Renal pelvis (tissue), 4 donors: ENCODE measurements around the gene CACNA2D1. TPM values are rescaled to one million over a fixed set of nuclear protein-coding genes. Genes with fewer than 3 reads are reported as not detected.
"Not testable (repeated sequence)": the region's sequence is repeated elsewhere in the genome, so short reads cannot be mapped to it uniquely, and the experiment has no call there.

Source experiments
- DNase-seq: peaks from one replicate; pipeline ENCODE4 v3.0.0-alpha.2; 2013
- polyA plus RNA-seq, 3 donors: library from polyadenylated mRNA; unstranded; fragments of 120-200 nt; gene quantifications; one replicate each; pipeline ENCODE4 v1.2.1, GENCODE V29; 2013; ENCODE audit not compliant: insufficient read length in 3 of 3

Gene CACNA2D1
- polyA plus RNA-seq, 3 donors = 24.1 to 30.7 (median 27.3) TPM

DNA sequence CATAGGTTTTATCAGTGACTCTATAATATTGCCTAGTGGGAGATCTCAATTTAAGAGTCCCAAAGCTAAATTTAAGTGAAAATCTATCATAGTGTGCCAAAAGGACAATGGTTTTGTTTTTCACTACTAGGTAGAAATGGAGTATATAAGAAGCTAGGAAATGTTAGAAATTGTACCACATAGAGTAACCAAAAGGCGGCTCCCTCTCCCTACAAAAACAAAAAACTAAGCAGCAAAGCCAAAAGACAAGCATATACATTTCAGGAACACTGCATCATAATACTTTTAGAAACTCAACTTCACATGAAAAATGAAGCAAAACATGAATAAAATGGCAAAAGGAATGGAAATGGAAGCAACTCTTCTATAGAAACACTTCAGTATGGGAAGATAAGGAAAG, 271.6 kb downstream of the CACNA2D1 start:
- no peak for DNase-seq

DNA sequence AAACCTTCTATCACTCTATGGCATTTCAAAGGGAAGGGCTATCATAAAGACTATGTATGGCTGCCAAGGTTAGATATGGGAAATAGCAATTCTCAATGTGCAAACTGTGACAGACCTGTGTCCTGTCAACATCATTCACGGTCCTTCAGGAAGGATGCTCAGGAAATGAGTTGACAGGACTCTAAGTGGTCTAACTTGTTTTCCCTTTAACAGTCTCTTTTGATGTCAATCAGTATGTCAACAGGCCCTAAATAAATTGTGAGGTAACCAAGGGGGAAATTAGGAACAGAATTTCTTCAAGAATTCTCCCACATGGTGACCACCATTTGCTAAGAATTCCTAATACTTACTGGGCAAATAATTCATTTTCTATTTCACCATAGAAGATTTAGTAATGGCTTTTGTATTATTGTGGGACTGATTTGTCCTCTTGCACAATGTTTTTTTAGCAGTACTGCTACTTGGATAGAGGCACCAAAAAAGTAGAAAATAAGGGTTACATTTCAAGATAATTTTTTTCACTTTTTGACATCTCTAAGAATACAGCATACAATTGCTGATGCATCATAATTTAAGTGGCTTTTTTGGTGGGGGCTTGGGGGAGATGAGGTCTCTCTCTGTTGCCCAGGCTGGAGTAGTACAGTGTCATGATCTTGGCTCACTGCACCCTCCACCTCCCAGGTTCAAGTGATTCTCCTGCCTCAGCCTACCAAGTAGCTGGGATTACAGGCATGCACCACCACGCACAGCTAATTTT, 275.8 kb downstream of the CACNA2D1 start:
- DNase-seq = no peak

DNA sequence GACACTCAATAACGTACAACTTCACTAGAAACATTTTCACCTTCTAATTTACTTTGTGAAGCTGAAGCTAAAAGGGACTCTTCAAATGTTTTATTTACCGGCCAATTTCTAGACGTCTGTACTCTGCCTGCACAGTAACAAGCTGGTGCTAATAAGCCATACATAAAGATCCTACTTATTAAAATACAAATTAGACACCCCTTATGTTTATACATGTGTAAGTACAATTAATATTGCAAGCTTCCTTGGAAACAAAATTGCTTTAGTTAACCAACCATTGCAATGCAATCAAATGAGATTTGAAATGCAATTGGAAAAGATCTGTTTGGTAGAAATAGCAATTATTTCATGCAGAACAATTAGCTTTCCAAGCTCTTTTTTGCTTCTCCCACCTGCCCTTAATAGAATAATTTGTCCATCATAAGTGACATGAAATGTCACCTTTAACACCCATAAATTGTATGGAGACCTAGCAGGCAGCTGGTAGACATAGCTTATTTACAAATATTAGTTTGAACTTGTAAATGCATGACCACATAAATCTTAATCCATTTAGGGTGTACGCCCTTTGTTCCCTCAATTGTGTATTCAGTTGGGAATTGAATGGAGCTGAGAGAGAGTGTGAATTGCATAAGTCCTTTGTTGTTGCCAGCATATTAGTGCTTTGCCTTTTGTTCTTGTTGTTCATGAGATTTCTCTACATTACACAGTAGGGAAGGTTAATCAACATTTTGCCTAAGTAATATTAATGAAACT, 277.1 kb downstream of the CACNA2D1 start:
- DNase-seq = no peak

DNA sequence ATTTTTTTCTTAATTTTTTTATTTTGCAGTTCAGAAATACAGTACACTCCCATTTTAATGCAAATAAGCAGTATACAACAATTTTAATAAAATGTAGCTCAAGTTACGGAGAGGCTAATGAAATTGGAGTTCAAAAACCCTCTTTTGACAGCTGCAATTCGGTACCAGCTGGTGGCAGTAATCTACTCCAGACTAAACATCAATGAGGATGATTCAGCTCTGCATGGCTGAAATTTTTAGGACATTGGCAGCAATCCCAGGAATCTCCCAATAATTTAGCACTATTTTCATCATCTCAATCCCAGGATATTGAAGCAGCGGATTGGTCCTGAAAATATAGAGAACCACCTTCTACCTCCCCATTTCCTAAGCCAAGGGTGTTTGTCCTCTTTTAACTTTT, 278.8 kb downstream of the CACNA2D1 start:
- DNase-seq = no peak

DNA sequence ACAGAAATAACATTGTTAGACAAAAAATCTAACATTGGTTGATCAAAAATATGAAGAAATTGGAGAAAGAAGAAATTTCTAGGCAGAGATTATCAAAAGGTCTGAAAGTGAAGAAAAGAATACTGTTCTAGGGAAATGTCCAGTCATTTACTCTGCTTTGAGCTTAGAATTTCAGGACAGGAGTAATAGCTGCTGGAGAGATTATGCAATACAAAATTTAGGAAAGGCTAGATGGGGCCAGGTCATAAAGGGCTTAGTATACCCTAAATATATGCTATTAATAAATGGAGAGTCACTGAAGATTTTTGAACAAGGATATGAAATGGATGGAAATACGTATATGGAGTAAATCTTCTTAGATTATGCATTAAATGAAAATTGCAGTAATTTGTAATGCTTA, 279.2 kb downstream of the CACNA2D1 start:
- no peak for DNase-seq

DNA sequence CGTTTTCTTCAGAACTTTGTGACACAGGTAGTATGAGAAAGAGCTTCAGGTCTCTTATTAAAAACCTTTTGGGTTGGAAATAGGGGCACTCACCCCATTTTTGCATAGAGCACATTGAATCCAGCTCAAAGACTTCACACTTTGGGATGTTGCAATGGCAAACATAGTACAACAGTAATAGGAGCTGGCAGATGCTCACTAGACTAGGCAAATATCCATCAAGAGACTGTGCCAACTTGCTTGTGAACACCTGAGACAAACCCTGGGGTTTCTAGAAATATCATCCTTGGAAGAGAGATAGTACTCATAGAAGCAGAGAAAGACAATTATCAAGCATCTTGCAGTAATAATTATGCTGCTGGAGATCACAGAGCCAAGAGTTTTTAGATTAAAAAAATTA, 280.0 kb downstream of the CACNA2D1 start:
- DNase-seq = no peak

DNA sequence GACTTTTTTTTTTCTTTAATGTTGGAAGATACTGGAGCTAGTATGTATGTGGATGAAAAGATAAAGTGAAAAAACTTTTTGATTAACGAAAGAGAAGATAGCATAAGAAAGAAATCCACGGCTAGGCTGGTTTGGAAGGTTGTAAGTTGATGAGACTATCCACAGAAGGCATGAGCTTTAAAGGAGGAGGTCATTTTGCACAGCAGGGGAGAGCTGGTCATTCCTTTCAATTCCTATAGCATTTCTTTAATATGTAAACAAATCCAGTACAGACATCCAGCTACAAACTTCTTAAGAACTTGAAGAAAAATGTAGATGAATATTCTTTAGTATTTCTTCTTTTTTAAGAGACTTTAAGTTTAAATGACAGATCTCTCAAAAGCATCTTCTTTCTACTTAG, 281.3 kb downstream of the CACNA2D1 start:
- DNase-seq = no peak

DNA sequence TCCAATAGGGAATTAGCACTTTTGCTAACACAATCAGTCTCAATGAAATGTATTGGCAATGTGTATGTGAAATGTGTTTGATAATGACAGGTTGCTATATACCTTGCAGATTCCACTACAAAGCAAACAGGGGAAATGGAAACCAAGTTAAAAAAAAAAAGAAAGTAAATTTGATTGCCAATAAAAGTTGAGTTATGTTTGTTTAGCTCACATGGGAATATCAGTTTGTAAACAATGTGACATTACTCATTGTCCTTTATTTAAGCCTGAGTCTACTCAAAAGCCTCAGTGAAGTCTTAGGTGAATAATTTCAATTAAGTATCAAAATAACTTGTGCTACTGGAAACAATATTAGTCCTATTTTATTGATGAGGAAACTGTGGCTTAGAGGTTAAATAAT, 285.2 kb downstream of the CACNA2D1 start:
- DNase-seq = no peak

DNA sequence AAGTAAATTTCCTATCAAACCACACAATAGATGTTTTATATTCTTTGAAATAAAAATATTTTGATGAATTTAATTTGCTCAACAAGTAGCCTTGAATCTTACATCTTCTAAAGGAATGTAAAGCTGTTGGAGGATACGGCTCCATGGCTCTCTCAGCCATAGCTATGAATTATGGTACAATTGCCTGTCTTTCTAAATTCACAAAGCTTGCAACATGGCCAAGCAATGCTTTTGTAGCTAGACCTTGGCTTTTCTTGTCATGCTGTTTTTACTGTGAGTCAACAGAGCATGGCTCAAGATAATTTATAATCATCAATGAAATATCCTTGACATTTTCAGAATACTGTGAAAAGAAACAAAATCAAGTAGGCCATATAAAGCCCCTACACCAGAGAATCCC, 286.7 kb downstream of the CACNA2D1 start:
- peak; percentile 44 for DNase-seq

DNA sequence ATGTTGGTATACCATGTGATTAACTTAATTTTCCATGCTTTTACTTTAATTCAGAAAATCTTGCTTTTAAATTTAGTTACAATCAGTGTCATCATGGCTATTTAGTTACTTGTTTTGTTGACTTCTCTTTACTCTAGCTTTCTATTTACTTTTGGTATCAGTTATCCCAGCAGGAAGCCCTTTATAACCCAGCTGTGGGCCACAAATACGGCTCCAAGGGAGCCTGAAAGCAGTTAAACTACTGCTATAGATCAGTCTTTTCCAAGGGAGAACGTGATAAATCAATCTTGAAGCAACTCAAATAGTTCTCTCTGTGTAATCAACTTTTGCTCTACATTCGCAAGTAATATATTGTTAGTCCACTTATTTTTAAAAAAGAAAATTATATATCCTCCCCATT, 287.4 kb downstream of the CACNA2D1 start:
- peak; percentile 59 for DNase-seq

DNA sequence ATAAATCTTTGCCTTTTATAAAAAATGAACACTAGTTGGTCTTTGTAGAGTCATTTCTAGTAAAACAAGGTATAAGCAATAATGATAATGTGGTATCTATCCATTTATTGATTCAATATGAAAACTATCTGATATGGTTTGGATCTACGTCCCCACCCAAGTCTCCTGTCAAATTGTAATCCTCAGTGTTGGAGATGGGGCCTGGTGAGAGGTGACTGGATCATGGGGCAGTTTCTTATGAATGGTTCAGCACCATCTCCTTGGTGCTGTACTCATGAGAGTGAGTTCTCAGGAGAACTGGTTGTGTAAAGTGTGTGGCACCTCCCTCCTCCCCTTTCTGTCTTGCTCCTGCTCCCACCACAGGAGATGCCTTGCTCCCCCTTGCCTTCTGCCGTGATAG, 288.8 kb downstream of the CACNA2D1 start:
- no peak for DNase-seq

DNA sequence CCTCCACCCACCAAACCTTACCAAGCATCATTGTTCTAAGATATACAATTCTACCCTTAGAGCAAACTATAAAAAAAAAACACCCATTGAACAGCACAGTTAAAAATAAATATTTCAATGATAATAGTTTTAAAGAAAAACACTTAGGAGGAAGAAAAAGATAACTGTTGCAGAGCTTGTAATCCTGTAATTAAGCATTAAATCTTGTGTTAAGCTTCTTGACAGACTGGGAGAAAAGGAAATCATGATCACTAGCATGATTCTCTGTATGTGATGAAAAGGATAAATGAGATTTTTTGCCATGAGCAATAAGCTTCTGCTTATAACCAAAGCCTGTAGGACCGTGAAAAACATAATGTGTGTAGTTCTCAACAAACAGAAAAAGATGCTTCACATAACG, 289.8 kb downstream of the CACNA2D1 start:
- DNase-seq = no peak

DNA sequence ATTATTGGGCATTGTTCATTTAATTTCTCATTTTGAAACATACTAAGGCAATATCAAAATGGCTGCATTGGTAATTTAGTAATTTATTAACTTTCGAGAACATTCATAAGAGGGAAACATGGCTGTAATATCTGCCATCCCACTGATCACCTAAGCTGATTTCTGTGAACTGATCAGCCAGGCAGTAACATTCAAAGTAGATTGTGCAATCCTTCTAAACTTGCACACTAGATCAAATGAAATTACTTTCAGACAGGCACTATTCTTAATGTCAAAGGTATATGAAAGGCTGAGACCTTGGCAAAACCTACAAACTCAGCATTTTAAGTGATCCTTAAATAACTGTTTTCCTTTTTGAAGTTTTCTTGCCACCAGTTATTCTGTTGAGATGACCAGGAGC, 290.7 kb downstream of the CACNA2D1 start:
- DNase-seq = no peak

DNA sequence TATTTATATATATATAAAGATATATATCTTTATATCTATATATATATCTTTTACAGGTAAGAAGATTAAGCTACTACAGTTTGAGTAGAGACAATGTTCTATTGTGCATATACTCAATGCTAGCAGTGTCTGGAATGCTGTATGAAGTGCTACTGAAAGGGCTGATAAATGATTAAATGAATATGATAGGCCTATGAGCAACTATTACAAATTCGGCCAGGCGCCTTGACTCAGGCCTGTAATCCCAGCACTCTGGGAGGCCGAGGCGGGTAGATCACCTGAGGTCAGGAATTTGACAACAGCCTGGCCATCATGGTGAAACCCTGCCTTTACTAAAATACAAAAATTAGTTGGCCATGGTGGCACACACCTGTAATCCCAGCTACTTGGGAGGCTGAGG, 297.1 kb downstream of the CACNA2D1 start:
- no peak for DNase-seq

DNA sequence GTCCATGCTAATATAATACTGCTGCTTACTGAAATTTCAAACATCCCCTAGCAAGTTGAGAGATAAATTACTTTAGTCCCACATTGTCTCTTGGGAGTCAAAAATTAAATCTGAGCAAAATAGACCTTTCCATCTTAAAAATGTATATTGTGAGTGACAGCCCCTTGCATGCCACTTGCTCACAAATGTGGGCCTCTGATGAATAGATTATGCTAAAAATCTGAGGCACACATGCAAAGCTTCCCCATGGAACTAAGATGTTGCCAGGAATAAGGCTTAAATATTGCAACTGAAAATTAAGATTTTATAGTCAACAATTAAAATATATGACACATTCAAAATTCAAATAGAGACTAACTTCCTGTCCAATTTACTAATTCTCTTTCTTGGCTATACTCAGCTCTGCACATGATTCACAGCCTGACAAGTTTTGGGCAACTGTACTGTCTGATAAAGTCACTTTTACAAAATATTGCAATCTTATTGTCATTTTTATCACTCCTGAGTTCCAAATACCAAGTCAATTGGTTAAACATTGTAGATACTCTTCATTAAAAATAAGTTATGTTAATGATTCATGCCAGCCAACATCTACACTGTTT, 301.2 kb downstream of the CACNA2D1 start:
- no peak for DNase-seq

DNA sequence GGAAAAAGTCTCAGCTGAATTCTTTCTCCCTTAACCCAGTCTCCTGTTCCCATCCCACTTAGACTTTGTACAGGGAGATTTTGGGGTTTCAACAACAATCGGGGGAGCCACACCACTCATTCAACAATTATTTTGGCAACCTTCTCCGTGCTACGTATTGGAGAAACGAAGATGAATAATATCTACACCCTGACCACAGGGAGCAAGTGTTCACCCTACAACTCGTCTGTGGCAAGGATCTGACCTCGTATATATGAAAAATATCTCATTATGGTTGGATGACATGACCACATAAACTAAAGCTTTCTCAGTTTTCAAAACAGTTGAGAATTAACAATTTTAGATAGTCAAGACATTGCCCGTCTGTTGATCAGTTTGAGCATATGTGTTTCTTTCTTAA, 302.1 kb downstream of the CACNA2D1 start:
- DNase-seq = no peak

DNA sequence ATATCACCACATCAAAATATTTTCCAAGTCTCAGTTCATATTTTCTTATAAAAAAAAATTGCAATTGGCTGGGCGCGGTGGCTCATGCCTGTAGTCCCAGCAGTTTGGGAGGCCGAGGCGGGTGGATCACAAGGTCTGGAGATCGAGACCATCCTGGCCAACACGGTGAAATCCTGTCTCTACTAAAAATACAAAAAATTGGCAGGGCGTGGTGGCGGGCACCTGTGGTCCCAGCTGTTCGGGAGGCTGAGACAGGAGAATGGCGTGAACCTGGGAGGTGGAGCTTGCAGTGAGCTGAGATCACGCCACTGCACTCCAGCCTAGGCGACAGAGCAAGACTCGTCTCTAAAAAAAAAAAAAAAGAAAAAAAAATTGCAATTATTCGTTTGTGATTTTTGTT, 303.0 kb downstream of the CACNA2D1 start:
- not testable (repeated sequence) for DNase-seq

DNA sequence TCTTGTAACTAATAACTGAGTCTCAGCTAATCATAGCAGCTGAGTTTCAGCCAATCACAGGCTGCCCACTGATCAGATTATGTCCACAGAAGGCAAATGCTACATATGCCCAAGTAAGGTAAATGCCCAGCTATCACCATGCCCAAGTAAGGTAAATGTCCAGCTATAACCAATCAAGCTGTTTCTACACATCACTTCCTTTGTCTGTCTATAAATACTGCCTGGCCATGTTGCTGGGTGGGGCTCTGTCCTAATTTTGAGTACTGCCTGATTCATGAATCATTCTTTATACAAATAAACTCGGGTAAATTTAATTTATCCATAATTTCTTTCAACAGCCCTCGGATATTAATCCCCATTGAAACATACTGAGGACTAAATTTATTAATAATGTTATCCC, 312.4 kb downstream of the CACNA2D1 start:
- no peak for DNase-seq

DNA sequence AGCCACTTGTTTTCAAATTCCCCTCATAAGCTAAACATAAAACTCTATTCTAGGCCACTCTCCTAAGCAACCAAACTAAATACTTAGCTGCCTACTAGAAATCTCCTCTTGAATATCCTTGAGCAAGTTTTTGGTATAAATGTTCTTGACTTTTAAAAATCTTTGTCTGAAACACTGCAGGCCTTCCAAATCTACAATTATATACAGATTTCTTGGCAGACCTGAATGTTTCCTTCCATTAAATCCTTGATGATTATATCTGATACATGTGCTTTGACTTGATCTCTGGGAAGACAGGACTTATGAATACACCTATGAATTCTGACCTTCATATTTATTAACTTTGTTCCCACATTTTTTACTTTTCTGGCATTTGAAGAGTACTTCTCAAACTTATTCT, 314.5 kb downstream of the CACNA2D1 start:
- no peak for DNase-seq

DNA sequence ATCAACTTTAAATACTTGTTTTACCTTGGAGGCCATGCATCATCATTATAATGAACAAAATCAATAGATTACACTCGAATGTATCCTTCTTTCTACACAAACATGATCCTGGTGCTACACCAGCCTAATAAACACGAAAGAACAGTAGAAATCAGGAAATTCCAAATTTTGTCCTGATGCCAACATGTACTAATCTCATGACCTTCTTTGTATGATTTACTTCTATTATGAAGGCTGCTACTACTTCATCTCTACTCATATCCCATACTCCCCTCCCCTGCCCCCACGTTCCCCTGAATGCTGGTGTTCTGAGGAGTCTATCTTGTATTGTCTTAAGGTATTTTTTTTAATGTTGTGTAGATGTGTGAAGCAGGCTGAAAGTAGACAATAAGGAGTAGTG, 315.0 kb downstream of the CACNA2D1 start:
- no peak for DNase-seq

DNA sequence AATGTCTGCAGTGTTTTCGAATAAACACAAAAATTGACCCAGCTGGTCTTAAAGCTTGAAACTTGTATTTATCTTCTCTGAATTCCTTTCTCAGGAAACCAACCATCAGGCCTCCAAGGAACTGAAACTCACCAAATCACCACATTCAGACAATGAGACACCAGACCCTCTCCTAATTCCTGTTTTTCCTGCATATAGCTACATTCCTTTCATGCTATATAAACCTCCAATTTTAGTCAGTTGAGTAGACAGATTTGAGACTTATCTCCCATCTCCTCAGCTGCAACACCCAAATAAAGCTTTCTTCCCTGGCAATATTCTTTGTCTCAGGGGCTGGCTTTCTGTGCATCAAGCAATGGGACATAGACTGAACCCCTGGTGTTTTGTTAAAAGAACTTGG, 317.0 kb downstream of the CACNA2D1 start:
- no peak for DNase-seq

DNA sequence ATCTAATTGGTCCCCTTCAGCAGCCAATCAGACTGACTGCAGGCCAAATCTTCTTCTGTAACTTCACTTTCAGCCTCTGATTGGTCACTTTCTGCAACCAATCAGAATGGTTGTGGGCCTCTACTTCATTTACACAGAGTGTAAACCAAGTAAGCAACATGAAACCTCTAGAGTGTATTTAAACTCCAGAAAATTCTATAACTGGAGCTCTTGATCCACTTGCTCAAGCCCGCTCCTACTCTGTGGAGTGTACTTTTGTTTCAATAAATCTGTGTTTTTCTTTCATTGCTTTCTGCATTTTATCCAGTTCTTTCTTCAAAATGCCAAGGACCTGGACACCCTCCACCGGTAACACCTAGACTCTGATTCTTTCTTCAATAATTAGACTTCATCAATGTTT, 319.1 kb downstream of the CACNA2D1 start:
- no peak for DNase-seq

DNA sequence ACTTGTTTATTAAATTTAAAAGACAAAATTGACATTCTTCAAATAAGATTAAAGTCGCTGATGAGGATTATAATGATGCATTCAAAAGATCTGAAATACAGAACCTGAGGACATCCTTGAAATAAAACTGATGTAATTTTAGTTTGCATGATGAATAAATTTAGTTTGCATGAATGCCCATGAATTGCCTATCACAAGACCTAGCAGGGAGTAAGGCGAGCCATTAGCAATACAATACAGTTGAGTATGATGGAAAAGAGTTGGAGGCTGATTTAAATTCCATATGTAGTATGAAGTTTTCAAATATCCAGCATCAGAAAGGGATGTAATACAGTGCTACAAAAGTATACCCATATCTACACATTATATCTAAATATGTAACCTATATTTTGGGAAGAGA, 321.3 kb downstream of the CACNA2D1 start:
- DNase-seq = no peak
